HG03521 (cell line): ENCODE measurements around the gene OR1J1.
A peak's percentile ranks its signal among the peaks of the same experiment; 100 is the strongest.

ENCODE experiments used
- ATAC-seq: cut with Tn5 transposase; IDR thresholded peaks from one replicate; pipeline ENCODE4 v1.9.1; 2021; ENCODE audit warnings: mild to moderate bottlenecking, moderate library complexity; ENCODE audit not compliant: unreplicated experiment

OR1J1 gene, protein sequence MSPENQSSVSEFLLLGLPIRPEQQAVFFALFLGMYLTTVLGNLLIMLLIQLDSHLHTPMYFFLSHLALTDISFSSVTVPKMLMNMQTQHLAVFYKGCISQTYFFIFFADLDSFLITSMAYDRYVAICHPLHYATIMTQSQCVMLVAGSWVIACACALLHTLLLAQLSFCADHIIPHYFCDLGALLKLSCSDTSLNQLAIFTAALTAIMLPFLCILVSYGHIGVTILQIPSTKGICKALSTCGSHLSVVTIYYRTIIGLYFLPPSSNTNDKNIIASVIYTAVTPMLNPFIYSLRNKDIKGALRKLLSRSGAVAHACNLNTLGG

DNA sequence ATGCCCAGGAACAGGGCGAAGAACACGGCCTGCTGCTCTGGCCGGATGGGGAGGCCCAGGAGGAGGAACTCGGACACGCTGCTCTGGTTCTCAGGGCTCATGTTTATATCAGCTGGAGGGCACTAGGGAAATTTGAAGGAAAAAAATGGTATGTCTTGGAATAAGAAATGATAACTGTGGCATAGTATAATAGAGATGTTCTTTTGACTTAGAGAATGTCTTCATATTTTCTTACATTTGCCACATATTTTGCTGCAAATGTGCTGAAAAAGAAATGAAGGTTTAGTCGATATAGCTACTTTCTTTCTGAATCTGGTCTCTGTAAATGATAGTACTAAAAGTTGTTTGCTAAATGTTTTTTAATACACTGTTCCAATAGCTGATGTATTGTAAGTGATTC lies at the start of gene OR1J1:
Gene OR1J1, minus strand, starts transcription at position 101 of the 400 bp plus-strand sequence. Its CDS starts 0 bp downstream, at position 101.
- no peak for ATAC-seq

DNA sequence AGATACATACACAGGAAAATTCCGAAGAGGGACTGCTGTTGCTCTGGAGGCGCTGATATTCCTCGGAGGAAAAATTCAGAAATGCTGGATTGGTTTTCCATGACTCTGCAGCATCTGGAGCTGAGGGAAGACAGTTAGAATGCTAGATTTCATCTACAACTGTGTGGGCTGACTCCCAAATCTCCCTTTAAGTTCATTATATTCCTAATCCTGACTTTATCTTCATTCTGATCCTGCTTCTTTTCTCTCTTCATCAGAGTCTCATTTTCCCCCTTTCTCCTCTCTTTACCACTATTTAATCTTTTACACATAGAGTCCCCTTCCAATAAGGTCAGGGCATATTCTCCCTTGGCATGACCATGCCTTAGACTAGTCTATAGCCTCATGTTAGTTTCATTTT lies 49.5 kb upstream of the OR1J1 start, which contains the start of gene OR1N1:
Gene OR1N1, minus strand, starts transcription at position 101 of the 400 bp plus-strand sequence. Its CDS starts 0 bp downstream, at position 101.
- no peak for ATAC-seq

DNA sequence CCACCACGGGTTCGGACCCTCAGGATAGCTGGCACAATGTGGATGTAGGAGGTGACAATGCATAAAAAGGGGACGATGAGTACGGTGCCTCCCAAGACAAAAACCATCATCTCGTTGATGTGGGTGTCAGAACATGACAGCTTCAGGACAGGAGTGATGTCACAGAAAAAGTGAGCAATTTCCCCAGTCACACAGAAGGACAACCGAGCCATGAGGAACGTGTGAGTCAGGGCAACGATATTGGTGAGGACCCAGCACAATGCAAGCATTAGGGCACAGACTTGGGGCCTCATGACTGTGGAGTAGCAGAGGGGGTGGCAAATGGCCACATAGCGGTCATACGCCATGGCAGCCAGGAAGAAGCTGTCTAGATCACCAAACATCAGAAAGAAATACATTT lies 48.9 kb upstream of the OR1J1 start:
- no peak for ATAC-seq

DNA sequence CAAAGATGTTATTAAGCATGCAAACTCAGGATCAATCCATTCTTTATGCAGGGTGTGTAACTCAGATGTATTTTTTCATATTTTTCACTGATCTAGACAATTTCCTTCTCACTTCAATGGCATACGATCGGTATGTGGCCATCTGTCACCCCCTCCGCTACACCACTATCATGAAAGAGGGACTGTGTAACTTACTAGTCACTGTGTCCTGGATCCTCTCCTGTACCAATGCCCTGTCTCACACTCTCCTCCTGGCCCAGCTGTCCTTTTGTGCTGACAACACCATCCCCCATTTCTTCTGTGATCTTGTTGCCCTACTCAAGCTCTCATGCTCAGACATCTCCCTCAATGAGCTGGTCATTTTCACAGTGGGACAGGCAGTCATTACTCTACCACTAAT lies 41.6 kb upstream of the OR1J1 start:
- no peak for ATAC-seq

DNA sequence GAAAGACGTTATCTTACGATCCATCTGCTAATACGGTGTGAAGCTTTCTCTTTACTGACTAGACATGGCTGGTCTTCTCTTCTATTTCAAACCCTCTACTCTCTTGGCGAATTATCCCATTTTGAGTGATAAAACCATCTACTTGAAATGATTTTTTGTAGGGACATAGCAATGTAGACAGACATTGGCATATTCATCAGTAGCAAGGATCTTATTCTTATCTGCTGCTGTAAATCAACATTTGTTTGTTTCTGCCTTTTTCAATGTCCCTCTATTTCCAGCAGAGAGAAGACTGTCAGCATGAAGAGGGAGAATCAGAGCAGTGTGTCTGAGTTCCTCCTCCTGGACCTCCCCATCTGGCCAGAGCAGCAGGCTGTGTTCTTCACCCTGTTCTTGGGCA lies 41.1 kb upstream of the OR1J1 start, which contains the start of gene OR1J4:
Gene OR1J4, plus strand, starts transcription at position 301 of the 400 bp plus-strand sequence. Its CDS starts 0 bp downstream, at position 301.
- no peak for ATAC-seq

DNA sequence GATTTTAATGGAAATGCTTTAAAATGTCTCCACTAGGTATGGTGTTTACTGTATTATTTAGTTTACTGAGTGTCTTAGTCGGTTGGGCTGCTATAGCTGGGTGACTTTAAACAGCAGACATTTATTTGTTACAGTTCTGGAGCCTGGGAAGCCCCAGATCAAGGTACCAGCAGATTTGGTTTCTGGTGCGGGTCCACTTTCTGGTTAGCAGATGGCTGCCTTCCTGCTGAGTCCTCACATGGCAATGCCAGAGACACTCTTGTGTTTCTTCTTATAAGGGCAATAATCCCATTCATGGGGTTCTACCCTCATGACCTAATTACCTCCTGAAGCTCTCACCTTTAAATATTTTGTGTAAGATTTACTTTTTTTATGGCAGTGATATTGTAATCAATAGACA lies 40.5 kb upstream of the OR1J1 start:
- no peak for ATAC-seq

DNA sequence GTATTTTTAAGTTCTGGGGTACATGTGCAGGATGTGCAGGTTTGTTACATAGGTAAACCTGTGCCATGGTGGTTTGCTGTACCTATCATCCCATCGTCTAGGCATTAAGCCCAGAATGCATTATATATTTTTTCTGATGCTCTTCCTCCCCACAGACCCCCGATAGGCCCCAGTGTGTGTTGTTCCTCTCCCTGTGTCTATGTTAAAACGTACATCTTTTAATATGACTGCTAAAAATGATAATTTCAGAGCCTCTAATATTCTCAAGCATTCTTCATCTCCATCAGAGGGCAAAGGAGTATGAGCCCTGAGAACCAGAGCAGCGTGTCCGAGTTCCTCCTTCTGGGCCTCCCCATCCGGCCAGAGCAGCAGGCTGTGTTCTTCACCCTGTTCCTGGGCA lies 32.8 kb upstream of the OR1J1 start, which contains the start of gene OR1J2:
Gene OR1J2, plus strand, starts transcription at position 301 of the 400 bp plus-strand sequence. Its CDS starts 0 bp downstream, at position 301.
- ATAC-seq, result no peak

DNA sequence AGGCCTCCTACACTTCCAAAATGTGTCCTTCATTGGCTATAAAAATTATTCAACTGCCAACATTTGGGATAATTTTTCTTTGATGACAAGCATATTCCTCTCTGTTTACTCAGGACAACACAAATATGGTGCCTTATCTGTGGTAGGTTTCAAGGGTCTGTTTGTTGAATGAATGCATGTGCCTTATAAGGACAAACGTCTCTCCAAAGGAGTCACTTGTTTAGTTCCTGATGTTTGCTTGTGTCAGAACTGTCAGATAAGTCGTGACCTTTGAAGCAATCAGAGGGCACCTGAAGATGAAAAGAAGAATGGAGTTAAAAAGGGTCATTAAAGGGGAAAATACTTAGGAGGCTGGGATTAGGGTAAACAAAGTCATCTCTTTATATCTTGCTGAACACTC lies 29.2 kb upstream of the OR1J1 start:
- ATAC-seq, result no peak

DNA sequence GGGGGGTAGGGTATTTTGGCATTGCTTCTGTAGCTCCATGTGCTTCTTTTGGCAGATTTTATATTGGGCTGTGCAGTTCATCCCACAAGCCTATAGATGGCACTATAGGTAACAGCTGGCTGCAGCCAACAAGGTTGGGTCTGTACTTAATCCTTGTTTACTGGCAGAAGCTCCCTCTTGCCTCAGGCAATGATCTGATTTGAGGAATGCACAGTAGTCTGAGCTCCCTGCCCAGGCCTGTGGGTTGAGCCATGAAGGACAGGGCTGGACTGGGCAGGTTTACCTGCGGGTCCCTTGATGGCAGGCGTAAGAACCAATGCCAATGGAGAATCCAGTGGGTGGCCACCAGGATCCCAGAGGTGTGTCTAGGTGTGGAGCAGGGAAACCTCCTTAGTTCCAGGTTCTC lies 21.2 kb upstream of the OR1J1 start:
- no peak for ATAC-seq

DNA sequence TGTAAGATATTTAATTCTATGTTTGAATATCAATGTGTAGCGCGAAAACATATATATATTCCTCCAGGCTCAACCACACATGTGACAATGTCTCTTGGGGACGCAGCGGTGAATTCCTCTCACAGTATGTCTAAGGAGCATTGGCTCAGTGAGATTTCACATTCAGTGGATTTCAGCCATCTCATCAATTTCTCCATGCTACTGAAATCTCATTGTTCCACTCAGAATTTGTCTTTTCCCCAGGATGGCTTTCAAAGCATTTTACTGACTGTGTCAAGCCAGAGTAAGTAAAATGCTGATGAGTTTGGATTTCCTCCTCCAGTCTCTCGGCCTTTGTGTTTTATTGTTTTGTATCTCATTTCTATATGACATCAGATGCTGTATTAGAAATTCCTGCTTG lies 1.3 kb upstream of the OR1J1 start:
- no peak for ATAC-seq

DNA sequence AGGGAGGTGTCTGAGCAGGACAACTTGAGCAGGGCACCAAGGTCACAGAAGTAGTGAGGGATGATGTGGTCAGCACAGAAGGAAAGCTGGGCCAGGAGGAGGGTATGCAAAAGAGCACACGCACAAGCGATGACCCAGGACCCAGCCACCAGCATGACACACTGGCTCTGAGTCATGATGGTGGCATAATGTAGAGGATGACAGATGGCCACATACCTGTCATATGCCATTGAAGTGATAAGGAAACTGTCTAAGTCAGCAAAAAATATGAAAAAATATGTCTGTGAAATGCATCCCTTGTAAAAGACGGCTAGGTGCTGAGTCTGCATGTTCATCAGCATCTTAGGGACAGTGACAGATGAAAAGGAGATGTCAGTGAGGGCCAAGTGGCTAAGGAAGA lies 380 bp downstream of the OR1J1 start:
- no peak for ATAC-seq

DNA sequence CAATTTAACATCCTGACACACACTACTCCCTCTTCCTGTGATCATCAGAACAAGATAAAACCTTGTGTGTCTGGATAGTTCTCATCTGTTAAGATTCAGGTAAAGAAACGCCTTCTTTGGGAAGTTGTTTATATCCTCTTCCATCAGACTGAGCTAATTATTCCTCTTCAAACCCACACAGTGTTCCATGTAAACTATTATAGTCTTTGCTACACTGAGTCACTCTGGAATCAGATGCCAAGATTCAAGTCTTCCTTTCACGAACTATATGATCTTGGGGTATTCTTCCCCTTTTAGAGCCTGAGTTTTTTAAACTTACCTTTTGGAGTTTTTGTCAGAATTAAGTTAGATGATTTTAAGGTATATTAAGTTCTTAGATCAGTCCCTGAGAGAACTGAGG lies 2.0 kb downstream of the OR1J1 start:
- no peak for ATAC-seq

DNA sequence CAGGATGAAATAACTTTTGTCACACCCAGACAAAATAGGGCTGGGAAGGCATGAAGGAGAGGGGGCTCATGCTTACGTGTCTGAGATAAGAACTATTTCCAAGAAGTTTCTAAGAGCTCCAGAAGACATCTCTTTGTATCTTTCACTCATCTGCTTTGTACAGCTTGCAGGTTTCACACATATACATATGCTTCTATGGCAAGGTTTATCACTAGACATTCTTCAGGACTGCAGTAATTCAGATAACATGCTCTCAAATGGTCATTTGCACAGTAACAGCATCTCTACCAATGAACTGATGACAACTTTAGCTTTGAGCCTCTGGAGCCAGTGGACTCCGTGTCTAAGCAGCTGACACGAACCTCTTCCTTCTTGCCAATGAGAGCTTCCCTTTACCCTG lies 3.2 kb downstream of the OR1J1 start:
- no peak for ATAC-seq

DNA sequence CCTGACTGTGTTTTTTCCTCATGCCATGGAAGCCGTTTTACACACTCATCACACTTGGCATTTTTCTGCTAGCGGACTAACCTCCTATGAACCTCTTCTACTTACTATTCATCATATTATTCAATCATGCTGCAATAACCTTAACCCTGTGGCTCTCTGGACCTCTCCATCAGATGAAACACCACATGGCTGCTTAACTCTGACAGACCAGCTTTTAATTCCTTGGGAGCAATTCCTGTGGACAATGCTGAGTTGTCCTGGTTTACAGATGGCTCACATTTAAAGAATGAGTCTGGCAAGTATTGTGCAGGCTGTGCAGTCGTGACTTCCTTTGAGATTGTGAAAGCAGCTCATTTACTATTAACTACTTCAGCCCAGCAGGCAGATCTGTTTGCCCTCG lies 9.0 kb downstream of the OR1J1 start:
- ATAC-seq, result no peak

DNA sequence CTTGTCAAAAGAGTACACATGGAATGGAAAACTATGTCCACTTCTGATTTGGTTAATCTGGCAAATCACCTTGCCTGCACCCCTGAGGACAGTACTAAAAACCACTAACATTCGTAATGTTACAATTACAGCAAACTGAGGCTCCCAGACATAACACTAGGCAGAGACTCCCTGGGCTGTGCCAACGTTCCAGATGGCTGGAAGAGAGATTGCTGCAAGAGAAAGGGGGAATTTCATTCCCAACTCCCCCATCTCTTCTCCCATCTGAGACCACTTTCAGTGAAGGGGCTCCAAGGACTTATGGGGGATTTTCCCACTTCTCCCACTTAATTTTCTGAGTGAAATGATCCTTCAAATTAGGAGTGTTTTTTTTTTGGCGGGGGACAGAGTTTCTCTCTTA lies 11.3 kb downstream of the OR1J1 start:
- ATAC-seq, result no peak

DNA sequence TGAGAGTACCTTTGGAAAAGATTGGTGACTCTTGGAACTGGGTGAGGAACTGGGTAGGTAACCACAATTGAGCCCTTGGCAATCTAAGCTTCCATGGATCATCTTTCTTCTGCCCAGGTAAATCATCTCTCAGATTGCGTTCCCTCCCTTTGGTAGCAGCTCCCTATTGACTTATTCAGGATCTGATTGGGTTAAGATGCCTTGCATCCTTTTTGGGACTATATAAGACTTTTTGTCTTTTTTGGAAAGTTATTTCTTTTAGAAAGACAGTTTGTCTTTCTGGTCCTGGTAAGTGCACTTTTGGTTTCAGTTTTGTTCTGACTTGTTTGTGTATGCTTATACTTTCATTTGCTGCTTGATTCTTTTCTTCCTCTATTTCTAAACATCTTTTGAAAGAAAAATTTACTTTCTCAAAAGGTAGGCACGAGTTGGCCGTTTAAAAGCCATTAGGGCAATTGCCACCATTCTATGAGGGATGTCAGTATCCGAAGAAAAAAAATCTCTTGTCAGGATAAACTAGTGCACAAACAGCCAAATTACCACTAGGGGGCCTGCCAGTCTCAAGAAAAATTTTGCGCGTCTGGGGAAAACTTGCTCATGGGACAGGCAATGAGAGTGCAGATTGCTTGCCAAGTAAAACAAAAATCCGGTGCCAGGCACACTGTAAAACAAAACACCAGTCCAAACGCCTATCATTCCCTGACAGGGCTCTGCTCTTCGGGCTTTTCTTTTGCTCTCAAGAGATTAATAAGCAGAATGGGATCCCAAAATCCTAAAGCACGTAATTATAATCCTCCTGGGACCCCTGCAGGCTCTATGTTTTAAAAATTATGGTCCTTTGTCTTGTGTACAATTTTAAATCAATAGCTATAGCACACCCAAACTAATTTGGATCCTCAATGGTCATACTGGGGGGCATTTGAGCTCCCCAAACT lies 12.8 kb downstream of the OR1J1 start:
- ATAC-seq, result peak; percentile 69

DNA sequence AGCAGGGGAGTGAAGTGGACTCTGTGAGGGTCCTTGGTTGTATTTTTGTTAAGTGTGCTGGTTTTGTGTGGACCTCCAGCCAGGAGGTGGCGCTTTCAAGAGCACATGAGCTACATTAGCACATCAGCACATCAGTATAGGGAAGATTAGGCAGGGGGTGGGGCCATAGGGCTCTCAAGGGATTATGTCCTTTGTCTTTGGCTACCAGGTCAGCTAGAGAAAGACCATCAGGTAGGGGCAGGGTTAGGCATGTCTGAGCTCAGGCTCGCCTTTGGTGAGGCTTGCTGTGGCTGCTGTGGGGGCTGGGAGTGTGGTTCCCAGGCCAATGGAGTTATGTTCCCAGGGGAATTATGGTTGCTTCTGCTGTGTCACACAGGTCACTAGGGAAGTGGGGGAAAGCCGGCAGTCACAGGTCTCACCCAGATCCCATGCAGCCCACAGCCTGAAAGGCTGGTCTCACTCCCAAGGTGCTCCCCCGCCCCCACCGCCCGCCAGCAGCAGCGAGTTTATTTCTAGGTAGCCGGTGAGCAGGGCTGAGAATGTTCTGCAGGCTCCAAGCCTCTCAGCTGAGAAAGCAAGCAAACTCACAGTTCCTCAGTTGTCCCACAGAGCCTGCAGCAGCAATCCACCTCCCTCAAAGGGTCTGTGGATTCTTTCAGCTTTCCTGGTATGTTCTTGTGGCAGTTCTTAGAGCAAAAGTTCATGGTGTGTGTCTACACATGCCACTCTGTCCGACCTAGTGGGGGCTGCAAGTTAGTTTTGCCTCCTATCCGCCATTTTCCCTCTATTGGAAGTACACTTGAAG lies 13.7 kb downstream of the OR1J1 start:
- no peak for ATAC-seq

DNA sequence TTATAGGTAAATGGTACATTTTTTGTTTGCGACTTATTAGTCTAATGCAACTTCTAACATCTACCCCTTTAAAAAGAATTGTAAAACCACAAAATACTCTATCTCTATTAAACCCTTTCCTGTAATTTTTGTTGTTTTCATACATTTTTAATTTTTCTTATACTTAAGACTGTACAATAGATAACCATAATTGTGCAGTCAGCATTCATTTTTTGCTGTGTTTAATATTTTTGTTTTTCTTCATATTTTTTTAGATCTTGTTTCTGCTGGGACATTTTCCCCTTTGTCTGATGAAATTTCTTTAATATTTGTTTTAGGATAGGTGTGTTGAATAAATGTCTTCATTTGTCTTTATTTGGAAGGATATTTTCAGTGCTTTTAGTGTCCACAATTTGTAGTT lies 19.9 kb downstream of the OR1J1 start:
- no peak for ATAC-seq

DNA sequence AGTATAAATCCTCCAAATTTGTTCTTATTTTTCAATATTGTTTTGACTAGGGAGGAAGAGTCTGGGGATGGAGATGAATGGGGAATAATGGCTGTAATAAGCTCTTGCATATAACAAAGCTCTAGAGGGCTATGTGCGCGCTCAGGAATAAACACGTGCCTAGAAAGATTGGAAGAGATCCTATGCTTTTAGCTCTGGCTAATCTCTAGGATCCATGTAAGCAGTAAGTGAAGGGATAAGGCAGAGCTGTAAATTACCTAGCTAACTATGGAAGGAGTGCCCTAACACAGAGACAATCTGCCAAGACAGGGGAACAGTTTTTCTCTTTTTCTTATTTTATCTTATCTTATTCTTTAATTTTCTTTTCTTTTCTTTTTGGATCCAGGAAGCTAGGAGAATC lies 21.6 kb downstream of the OR1J1 start:
- ATAC-seq, result no peak

DNA sequence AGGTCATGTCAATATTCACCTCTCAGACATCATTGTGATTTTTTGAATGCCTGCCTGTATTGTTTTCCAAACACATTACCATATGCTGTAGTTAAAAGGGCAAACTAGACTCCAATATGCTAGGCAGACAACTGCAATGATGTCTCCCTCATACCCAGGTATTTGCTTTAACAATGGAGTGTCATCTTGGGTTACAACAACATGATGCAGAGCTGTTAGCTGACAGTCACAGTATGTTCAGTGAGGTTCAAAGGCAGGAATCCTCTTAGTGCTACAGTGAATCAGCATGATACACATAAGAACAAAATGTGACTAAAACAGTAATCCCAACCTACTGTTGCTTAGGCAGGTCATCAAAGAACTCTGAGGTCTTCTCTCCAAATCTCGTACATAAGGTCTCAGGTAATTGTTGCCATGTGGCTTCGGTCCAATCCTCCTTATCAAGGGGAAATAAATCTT lies 24.0 kb downstream of the OR1J1 start:
- ATAC-seq, result no peak
